ENCODE results near the gene NRAS. TPM values are rescaled to one million over a fixed set of nuclear protein-coding genes. Genes with fewer than 3 reads are reported as not detected.

The NRAS gene
- total RNA-seq, 2 donors from 2014 or later = 23.4 to 24.6 TPM

GRCh38 chr1:114750780-114751179, 34.2 kb upstream of the NRAS start:
- intact Hi-C loops (cut with DNase I) = loop anchor here (10.0 kb wide), 2 partner anchors 236 to 344 kb away; partner anchors contain the start of gene TRIM33
- no peaks in the 10 kb centered on the region for H3K9me3 ChIP-seq
- 51% methylated on average over 5 of the region's 5 CpGs for WGBS
- H3K36me3 ChIP-seq = no peaks in the 10 kb centered on the region
- no peak overlapping the region for H3K27ac ChIP-seq
- H3K4me1 ChIP-seq (replicated peaks) = peaks cover 6% of the 10 kb centered on the region
- H3K4me3 ChIP-seq = no peak overlapping the region
- DNase-seq (ENCODE audit: low spot score) = no peak
- TF ChIP-seq POLR2AphosphoS5 (IDR thresholded peaks at IDR 0.05) = no peak
- TF ChIP-seq POLR2A (IDR thresholded peaks at IDR 0.05) = no peak
- TF ChIP-seq, protein P1, sequence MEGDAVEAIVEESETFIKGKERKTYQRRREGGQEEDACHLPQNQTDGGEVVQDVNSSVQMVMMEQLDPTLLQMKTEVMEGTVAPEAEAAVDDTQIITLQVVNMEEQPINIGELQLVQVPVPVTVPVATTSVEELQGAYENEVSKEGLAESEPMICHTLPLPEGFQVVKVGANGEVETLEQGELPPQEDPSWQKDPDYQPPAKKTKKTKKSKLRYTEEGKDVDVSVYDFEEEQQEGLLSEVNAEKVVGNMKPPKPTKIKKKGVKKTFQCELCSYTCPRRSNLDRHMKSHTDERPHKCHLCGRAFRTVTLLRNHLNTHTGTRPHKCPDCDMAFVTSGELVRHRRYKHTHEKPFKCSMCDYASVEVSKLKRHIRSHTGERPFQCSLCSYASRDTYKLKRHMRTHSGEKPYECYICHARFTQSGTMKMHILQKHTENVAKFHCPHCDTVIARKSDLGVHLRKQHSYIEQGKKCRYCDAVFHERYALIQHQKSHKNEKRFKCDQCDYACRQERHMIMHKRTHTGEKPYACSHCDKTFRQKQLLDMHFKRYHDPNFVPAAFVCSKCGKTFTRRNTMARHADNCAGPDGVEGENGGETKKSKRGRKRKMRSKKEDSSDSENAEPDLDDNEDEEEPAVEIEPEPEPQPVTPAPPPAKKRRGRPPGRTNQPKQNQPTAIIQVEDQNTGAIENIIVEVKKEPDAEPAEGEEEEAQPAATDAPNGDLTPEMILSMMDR (IDR thresholded peaks at IDR 0.05) = no peak
- H3K27me3 ChIP-seq (replicated peaks; ENCODE audit: insufficient read depth) = no peaks in the 10 kb centered on the region

DNA sequence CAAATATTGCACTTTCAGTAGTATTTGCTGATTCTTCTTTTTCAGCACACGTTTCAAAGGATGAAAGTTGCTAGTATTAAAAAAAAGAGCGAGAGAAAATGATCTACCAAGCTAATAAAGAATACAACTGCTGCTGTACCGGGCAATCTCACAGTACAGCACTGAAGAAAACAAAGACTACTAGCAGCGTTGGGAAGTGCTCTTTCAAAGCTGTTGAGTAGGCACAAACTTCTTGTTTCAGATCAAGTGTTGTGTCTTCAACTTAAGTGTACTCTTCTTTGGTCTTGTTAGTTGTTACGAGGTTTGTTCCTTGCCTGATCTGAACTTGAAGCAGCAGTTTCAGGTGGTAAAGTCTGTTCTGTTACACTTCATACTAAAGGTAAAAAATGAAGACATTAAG, 33.3 kb upstream of the NRAS start:
- Histone ChIP-seq H3K4me3 (no peak overlapping the region), H3K9me3 (no peaks in the 10 kb centered on the region), H3K27me3 (replicated peaks; ENCODE audit: insufficient read depth) (no peaks in the 10 kb centered on the region), H3K27ac (no peak overlapping the region), H3K4me1 (replicated peaks) (peaks cover 2% of the 10 kb centered on the region), H3K36me3 (no peaks in the 10 kb centered on the region)
- TF ChIP-seq POLR2A (IDR thresholded peaks at IDR 0.05) (no peak), POLR2AphosphoS5 (IDR thresholded peaks at IDR 0.05) (no peak)
- TF ChIP-seq, protein P1 (IDR thresholded peaks at IDR 0.05) = no peak
- 68% methylated on average over 5 of the region's 5 CpGs for WGBS
- intact Hi-C loops (cut with DNase I) = loop anchor here (10.0 kb wide), 2 partner anchors 235 to 345 kb away; partner anchors contain the start of gene TRIM33
- DNase-seq (ENCODE audit: low spot score) = no peak

GRCh38 chr1:114746450-114747121, 30.0 kb upstream of the NRAS start:
- Histone ChIP-seq H3K36me3 (no peaks in the 10 kb centered on the region), H3K4me1 (replicated peaks) (no peaks in the 10 kb centered on the region), H3K4me3 (no peak overlapping the region), H3K27me3 (replicated peaks; ENCODE audit: insufficient read depth) (no peaks in the 10 kb centered on the region), H3K27ac (no peak overlapping the region), H3K9me3 (no peaks in the 10 kb centered on the region)
- 79% methylated on average over 6 of the region's 6 CpGs for WGBS
- intact Hi-C loops (cut with DNase I) = no loop called here
- no peak for DNase-seq (ENCODE audit: low spot score)
- TF ChIP-seq POLR2AphosphoS5 (IDR thresholded peaks at IDR 0.05) (no peak), POLR2A (IDR thresholded peaks at IDR 0.05) (no peak)
- TF ChIP-seq, protein P1 (IDR thresholded peaks at IDR 0.05) = no peak

DNA sequence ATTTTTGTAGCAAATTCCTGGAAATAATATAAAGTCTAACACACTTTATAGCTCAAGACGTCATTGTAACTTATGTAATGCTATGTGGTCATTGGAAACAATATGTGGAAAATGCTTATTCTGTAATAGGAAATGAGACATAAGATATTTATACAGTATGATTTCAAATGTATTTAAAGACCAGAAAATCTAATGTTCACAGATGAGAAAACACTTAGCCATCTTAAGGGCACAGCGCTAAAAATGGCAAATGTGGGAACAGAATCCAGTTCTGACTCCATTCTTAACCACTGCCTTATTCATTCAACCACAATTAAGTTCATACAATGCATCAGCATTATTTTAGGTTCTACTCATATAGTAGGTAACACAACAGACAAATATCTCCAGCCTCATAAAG, 28.7 kb upstream of the NRAS start:
- WGBS = 88% methylated on average over 2 of the region's 2 CpGs
- no peak for DNase-seq (ENCODE audit: low spot score)
- Histone ChIP-seq H3K9me3 (no peaks in the 10 kb centered on the region), H3K27ac (no peak overlapping the region), H3K4me3 (no peak overlapping the region), H3K36me3 (no peaks in the 10 kb centered on the region), H3K4me1 (replicated peaks) (no peaks in the 10 kb centered on the region), H3K27me3 (replicated peaks; ENCODE audit: insufficient read depth) (no peaks in the 10 kb centered on the region)
- no peak for TF ChIP-seq POLR2AphosphoS5 (IDR thresholded peaks at IDR 0.05)
- TF ChIP-seq, protein P1 (IDR thresholded peaks at IDR 0.05) = no peak
- TF ChIP-seq POLR2A (IDR thresholded peaks at IDR 0.05) = no peak
- intact Hi-C loops (cut with DNase I) = no loop called here
